Neuronal stem cell (in vitro differentiated cells): Measurements from ENCODE around the gene GCNT3.

Experiments
- DNase-seq: peaks from one replicate; pipeline ENCODE4 v3.0.0-alpha.2; 2013; ENCODE audit warnings: low spot score
- H2AFZ ChIP-seq: one replicate; pipeline ENCODE4 v1.6.1; 2013; ENCODE audit warnings: mild to moderate bottlenecking, low read length, inconsistent platforms
- H2AK5ac ChIP-seq: 2 replicates; pipeline ENCODE4 v1.6.1; 2013; ENCODE audit warnings: low read depth, mild to moderate bottlenecking, inconsistent platforms, low read length, moderate library complexity, mixed read lengths
- H2BK120ac ChIP-seq: 2 replicates; pipeline ENCODE4 v1.6.1; 2013; ENCODE audit warnings: low read depth, mild to moderate bottlenecking, inconsistent platforms, low read length, moderate library complexity, mixed read lengths
- H2BK12ac ChIP-seq: one replicate; pipeline ENCODE4 v1.6.1; 2013; ENCODE audit warnings: low read length, inconsistent platforms
- H2BK15ac ChIP-seq: 2 replicates; pipeline ENCODE4 v1.6.1; 2013; ENCODE audit warnings: mild to moderate bottlenecking, low read length, inconsistent platforms, mixed read lengths
- H2BK5ac ChIP-seq: one replicate; pipeline ENCODE4 v1.6.1; 2013; ENCODE audit warnings: inconsistent platforms, mild to moderate bottlenecking, low read length, moderate library complexity
- H3K14ac ChIP-seq: one replicate; pipeline ENCODE4 v1.6.1; 2013; ENCODE audit warnings: low read length, inconsistent platforms
- H3K18ac ChIP-seq: 2 replicates; pipeline ENCODE4 v1.6.1; 2013; ENCODE audit warnings: low read length, inconsistent platforms
- H3K23ac ChIP-seq: 2 replicates; pipeline ENCODE4 v1.6.1; 2013; ENCODE audit warnings: low read depth, mild to moderate bottlenecking, mixed read lengths, low read length, inconsistent platforms; ENCODE audit not compliant: poor library complexity
- H3K27ac ChIP-seq: replicated peaks from 3 replicates; pipeline ENCODE4 v1.5.1; 2013; ENCODE audit warnings: low read length, inconsistent platforms
- H3K27me3 ChIP-seq, 3 experiments: 2 replicates each; pipeline ENCODE4 v1.6.1; 2013; ENCODE audit warnings: low read length in 3 of 3, mild to moderate bottlenecking in 2 of 3, inconsistent platforms in 1 of 3, low read depth in 1 of 3, mixed read lengths in 1 of 3, moderate library complexity in 1 of 3; ENCODE audit not compliant: control insufficient read depth in 3 of 3, insufficient read depth in 3 of 3
- H3K36me3 ChIP-seq, 2 donors: replicated peaks in 1 of 2; 2 replicates each; pipeline ENCODE4 v1.6.1; 2013; ENCODE audit warnings: low read length in 2 of 2; ENCODE audit not compliant: control insufficient read depth in 2 of 2, insufficient read depth in 2 of 2
- H3K4ac ChIP-seq: 2 replicates; pipeline ENCODE4 v1.6.1; 2013; ENCODE audit warnings: inconsistent platforms, mild to moderate bottlenecking, low read length, moderate library complexity
- H3K4me1 ChIP-seq, 2 donors: 1 replicate in 1 of 2; 2 replicates in 1 of 2; pipeline ENCODE4 v1.6.1; 2013; ENCODE audit warnings: low read length in 2 of 2, low read depth in 1 of 2; ENCODE audit not compliant: control insufficient read depth in 2 of 2, insufficient read depth in 1 of 2
- H3K4me2 ChIP-seq: one replicate; pipeline ENCODE4 v1.6.1; 2013; ENCODE audit warnings: mild to moderate bottlenecking, low read length, inconsistent platforms; ENCODE audit not compliant: insufficient read depth, poor library complexity, severe bottlenecking
- H3K4me3 ChIP-seq, 2 donors: 2 replicates each; pipeline ENCODE4 v1.5.1; 2013; ENCODE audit warnings: low read length in 2 of 2, mild to moderate bottlenecking in 2 of 2, inconsistent platforms in 1 of 2, moderate library complexity in 1 of 2
- H3K79me1 ChIP-seq: one replicate; pipeline ENCODE4 v1.6.1; 2013; ENCODE audit warnings: low read depth, mild to moderate bottlenecking, inconsistent platforms, low read length, moderate library complexity
- H3K9ac ChIP-seq: one replicate; pipeline ENCODE4 v1.6.1; 2013; ENCODE audit warnings: mild to moderate bottlenecking, low read depth, low read length, inconsistent platforms; ENCODE audit not compliant: poor library complexity
- H3K9me3 ChIP-seq, 2 donors: replicated peaks in 1 of 2; 2 replicates each; pipeline versions ENCODE3 to v1.6.1; 2013; ENCODE audit warnings: low read length in 2 of 2, mild to moderate bottlenecking in 2 of 2, inconsistent platforms in 1 of 2, low read depth in 1 of 2, mixed read lengths in 1 of 2, moderate library complexity in 1 of 2; ENCODE audit not compliant: control insufficient read depth in 2 of 2, insufficient read depth in 1 of 2
- H4K8ac ChIP-seq: one replicate; pipeline ENCODE4 v1.6.1; 2013; ENCODE audit warnings: low read depth, mild to moderate bottlenecking, inconsistent platforms, low read length, moderate library complexity
- H4K91ac ChIP-seq: one replicate; pipeline ENCODE4 v1.6.1; 2013; ENCODE audit warnings: low read length, low read depth, mild to moderate bottlenecking, inconsistent platforms; ENCODE audit not compliant: poor library complexity
- WGBS, 2 donors: extraction: QIAGEN DNeasy Blood & Tissue Kit; methylation state at CpG; one replicate each; pipeline ENCODE4 v1.1.7; 2013; ENCODE audit warnings: missing lambda C conversion rate in 2 of 2, mixed read lengths in 1 of 2; ENCODE audit not compliant: insufficient read length in 2 of 2, insufficient replicate concordance in 1 of 2; ENCODE audit errors: extremely low coverage in 2 of 2; 5-methylcytosine and 5-hydroxymethylcytosine counted together

The GCNT3 gene

GRCh38 chr15:59605994-59606393 lies 5.6 kb upstream of the GCNT3 start:
- Histone ChIP-seq H2BK5ac (no peak overlapping the region), H2BK120ac (no peak overlapping the region), H3K79me1 (no peaks in the 10 kb centered on the region), H2BK15ac (no peak overlapping the region), H3K4me3 (no peak overlapping the region), H2AFZ (no peak overlapping the region), H2BK12ac (no peak overlapping the region), H2AK5ac (no peak overlapping the region), H3K9ac (no peak overlapping the region), H3K4me1 (no peaks in the 10 kb centered on the region), H3K4me2 (no peak overlapping the region), H3K4ac (no peak overlapping the region), H4K91ac (no peak overlapping the region), H4K8ac (no peak overlapping the region), H3K27me3 (peaks cover 0 to 10% (median 0%) of the 10 kb centered on the region in 3 experiments), H3K36me3 (no peaks in the 10 kb centered on the region), H3K9me3 (peaks cover 4 to 5% of the 10 kb centered on the region in 2 donors), H3K27ac (no peak overlapping the region), H3K23ac (no peak overlapping the region), H3K18ac (no peak overlapping the region), H3K14ac (no peak overlapping the region)
- WGBS, 2 donors = no CpG with 5 or more reads among the region's 5 CpGs
- no peak for DNase-seq

- Histone ChIP-seq H2AK5ac (no peak overlapping the region), H2BK5ac (no peak overlapping the region), H2BK120ac (no peak overlapping the region), H2BK15ac (no peak overlapping the region), H2BK12ac (no peak overlapping the region), H3K27me3 (peaks cover 0 to 16% (median 0%) of the 10 kb centered on the region in 3 experiments), H3K18ac (no peak overlapping the region), H3K9me3 (peaks cover 0 to 2% of the 10 kb centered on the region in 2 donors), H3K4me3 (no peak overlapping the region), H3K4me1 (no peaks in the 10 kb centered on the region), H3K36me3 (no peaks in the 10 kb centered on the region), H3K9ac (no peak overlapping the region), H3K23ac (no peak overlapping the region), H4K8ac (no peak overlapping the region), H4K91ac (no peak overlapping the region), H3K27ac (no peak overlapping the region), H3K4ac (no peak overlapping the region), H3K4me2 (no peak overlapping the region), H3K79me1 (no peaks in the 10 kb centered on the region), H2AFZ (no peak overlapping the region), H3K14ac (no peak overlapping the region)
- no CpG with 5 or more reads among the region's 7 CpGs for WGBS, 2 donors
- no peak for DNase-seq
Observed at GRCh38 chr15:59609730-59610712, 1.6 kb upstream of the GCNT3 start.

GRCh38 chr15:59614153-59614552 lies 2.6 kb downstream of the GCNT3 start:
- Histone ChIP-seq H2BK5ac (no peak overlapping the region), H2AFZ (no peak overlapping the region), H3K23ac (no peak overlapping the region), H2AK5ac (no peak overlapping the region), H3K4me1 (no peaks in the 10 kb centered on the region), H2BK12ac (no peak overlapping the region), H3K27me3 (peaks cover 0 to 20% (median 2%) of the 10 kb centered on the region in 3 experiments), H3K79me1 (no peaks in the 10 kb centered on the region), H3K4ac (no peak overlapping the region), H2BK15ac (no peak overlapping the region), H4K91ac (no peak overlapping the region), H3K14ac (no peak overlapping the region), H3K9ac (no peak overlapping the region), H3K9me3 (peaks cover 0 to 2% of the 10 kb centered on the region in 2 donors), H3K36me3 (no peaks in the 10 kb centered on the region), H4K8ac (no peak overlapping the region), H3K18ac (no peak overlapping the region), H3K27ac (no peak overlapping the region), H2BK120ac (no peak overlapping the region), H3K4me3 (no peak overlapping the region), H3K4me2 (no peak overlapping the region)
- no CpG with 5 or more reads among the region's 7 CpGs for WGBS, 2 donors
- no peak for DNase-seq

- Histone ChIP-seq H3K14ac (no peak overlapping the region), H2BK5ac (no peak overlapping the region), H3K36me3 (no peaks in the 10 kb centered on the region), H3K4me3 (no peak overlapping the region), H3K9ac (no peak overlapping the region), H3K27ac (no peak overlapping the region), H2BK120ac (no peak overlapping the region), H3K23ac (no peak overlapping the region), H2BK12ac (no peak overlapping the region), H3K4me2 (no peak overlapping the region), H2AFZ (peak overlapping the region; percentile 24), H4K91ac (no peak overlapping the region), H3K27me3 (peaks cover 0 to 24% (median 2%) of the 10 kb centered on the region in 3 experiments), H3K9me3 (peaks cover 0 to 2% of the 10 kb centered on the region in 2 donors), H4K8ac (no peak overlapping the region), H2BK15ac (no peak overlapping the region), H3K4me1 (no peaks in the 10 kb centered on the region), H3K79me1 (no peaks in the 10 kb centered on the region), H2AK5ac (no peak overlapping the region), H3K4ac (no peak overlapping the region), H3K18ac (no peak overlapping the region)
- DNase-seq = no peak
- no CpG with 5 or more reads among the region's 5 CpGs for WGBS, 2 donors
Observed at GRCh38 chr15:59615661-59616060, 4.1 kb downstream of the GCNT3 start.
